Transverse colon (tissue), 4 donors: ENCODE data around the gene P3H2.

Experiments
- POLR2A ChIP-seq: fragments of 450-650 bp; IDR thresholded peaks from one replicate; pipeline ENCODE4 v1.6.1; 2016; ENCODE audit warnings: antibody characterized with exemption, mild to moderate bottlenecking, moderate library complexity
- POLR2AphosphoS5 ChIP-seq, 3 donors: sonication (generic); formaldehyde crosslinking; IDR thresholded peaks; one replicate each; pipeline ENCODE4 v1.6.1; 2016; ENCODE audit warnings: antibody characterized with exemption in 3 of 3
- TF ChIP-seq, protein P1 (sequence below), 5 experiments: fragments of 200-600 bp in 3 of 5; fragments of 450-650 bp in 2 of 5; sonication (generic) in 3 of 5; IDR thresholded peaks; 1 replicate in 2 of 5; 2 replicates in 3 of 5; pipeline ENCODE4 v1.5.1; 2016 to 2017; ENCODE audit warnings: antibody characterized with exemption in 5 of 5, inconsistent platforms in 3 of 5, mild to moderate bottlenecking in 2 of 5, moderate library complexity in 1 of 5

DNA sequence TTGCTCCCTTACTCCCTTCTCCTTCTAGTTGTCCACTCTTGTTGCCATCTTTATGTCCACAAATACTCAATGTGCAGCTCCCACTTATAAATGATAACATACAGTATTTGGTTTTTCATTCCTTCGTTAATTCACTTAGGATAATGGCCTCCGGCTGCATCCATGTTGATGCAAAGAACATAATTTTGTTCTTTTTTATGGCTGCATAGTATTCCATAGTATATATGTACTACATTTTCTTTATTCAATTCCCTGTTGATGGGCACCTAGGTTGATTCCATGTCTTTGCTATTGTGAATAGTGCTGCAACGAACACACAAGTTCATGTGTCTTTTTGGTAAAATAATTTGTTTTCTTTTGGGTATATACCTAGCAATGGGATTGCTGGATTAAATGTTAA is 21.3 kb upstream of the P3H2 start:
- TF ChIP-seq POLR2AphosphoS5 (IDR thresholded peaks at IDR 0.05) (no peak), POLR2A (no peak)
- TF ChIP-seq, protein P1, sequence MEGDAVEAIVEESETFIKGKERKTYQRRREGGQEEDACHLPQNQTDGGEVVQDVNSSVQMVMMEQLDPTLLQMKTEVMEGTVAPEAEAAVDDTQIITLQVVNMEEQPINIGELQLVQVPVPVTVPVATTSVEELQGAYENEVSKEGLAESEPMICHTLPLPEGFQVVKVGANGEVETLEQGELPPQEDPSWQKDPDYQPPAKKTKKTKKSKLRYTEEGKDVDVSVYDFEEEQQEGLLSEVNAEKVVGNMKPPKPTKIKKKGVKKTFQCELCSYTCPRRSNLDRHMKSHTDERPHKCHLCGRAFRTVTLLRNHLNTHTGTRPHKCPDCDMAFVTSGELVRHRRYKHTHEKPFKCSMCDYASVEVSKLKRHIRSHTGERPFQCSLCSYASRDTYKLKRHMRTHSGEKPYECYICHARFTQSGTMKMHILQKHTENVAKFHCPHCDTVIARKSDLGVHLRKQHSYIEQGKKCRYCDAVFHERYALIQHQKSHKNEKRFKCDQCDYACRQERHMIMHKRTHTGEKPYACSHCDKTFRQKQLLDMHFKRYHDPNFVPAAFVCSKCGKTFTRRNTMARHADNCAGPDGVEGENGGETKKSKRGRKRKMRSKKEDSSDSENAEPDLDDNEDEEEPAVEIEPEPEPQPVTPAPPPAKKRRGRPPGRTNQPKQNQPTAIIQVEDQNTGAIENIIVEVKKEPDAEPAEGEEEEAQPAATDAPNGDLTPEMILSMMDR (IDR thresholded peaks at IDR 0.05) = no peak
